Activated naive CD4-positive, alpha-beta T cell treated with anti-CD3 and anti-CD28 coated beads, Interleukin-2, amount 50 U/mL, for 16 hours (primary cell): ENCODE results near the gene SPACDR.

Experiments
- DNase-seq: peaks from one replicate; pipeline ENCODE4 v3.0.0-alpha.2; 2020

Gene SPACDR

DNA sequence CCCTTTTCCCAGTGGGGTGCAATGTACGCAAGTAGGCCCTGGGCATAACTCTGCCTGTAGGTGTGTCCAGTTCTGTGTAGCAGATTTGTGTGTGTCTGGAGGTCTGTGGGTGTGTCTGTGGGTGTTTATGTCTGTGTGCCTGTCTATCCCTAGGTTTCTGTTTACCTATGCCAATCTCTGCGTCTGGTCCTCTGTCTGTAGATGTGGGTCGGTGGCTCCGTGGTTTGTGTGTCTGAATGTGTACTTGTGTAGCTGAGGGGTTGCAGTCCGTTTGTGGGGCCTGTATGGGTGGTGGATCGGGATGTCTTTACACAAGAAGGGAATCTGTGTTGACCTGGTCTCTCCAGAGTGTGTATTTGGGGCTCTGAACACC lies 20.6 kb upstream of the SPACDR start:
- DNase-seq, result no peak

DNA sequence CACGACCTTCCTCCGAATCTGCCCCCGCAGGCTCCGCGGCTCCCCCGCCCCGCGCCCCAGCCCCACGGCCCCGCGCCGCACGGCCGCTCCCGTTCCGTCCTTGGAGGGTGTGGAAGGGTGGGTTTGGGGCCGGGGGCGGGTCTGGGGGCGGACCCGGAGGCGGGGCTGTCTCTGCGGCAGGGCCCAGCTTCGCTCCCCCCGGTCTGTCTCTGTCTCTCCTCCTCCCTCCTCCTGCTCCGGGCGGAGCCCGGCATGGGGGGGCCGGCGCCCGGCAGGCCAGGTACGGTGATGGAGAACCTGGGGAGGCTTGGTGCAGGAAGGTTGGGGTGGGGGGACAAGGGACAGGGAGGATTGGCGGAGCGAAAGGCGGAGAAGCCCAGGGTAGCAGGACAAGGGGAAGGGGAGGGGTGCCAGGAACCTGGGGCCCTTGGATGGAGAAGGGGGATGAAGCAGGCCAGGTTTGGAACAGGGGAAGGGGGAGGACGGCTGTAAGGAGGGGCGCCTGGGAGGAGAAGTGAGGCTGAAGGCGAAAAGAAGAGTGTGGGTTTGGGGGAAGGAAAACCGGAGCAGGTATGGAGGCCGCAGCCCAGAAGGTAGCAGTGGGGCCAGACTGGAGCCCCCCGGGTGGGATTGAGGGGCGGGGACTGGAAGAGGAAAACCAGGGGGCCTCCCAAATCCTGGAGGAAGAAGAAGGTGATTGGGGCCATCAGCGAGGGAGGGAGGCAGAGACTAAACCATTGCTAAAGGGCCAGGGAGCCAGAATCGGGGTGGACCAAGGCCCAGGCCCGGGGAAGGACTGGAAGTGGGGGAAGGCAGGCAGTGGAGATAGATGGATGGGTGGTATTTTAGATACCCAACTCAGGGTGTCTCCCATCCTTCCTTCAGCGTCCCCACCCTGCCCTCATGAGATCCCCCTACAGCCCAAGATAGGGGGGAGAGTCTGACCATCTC lies 19.9 kb upstream of the SPACDR start, which contains the start of gene NYAP1:
Gene NYAP1 (plus strand): TSS at position 206 of the 951 bp plus-strand sequence. CDS start 1,385 bp downstream, outside the sequence.
- DNase-seq, result peak; percentile 49

DNA sequence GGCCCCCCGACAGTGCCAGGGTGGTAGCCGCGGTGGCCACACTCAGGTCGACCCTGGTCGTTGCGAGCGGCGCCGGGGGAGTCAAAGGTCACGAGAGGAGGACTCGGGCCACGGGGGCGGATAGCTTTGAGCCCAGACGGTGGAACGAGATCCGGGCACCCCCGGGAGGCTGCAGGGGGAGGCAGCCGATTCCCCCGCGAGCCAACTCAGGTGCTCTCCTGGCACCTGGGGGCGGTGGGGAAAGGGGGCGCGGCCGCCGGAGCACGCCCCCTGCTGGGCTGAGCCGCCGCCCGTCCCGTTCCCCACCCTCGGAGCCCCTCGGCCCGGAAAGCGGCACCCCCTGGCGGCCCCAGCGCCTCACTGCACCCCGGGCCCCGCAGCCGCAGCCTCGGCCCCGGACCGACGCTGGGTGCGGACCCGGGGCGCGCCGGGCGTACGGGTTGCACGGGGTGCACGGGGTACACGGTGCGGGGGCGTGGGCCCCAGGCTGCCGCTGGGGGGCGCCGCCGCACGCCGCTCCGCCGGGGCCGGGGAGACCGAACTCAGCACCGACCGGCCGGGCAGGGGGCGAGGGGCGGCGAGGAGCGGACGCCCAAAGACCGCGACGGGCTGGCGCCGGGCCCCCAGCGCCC lies 19.1 kb upstream of the SPACDR start:
- DNase-seq, result peak; percentile 84

DNA sequence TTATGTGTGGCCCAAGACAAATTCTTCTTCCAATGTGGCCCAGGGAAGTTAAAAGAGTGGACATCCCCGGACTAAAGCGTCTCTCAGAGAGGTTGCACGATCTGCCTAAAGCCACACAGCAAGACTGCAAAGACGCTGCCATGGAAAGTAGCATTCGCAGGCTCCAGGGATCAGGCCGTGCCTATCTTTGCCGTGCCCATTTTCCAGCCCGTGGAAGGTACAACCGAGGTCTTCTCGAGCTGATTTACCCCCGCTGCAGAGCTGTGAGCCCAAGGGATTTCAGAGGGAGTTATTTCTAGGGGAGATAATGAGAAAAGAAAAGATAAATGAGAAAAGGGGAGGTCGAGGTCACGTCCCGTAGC lies 18.6 kb upstream of the SPACDR start:
- DNase-seq, result no peak

DNA sequence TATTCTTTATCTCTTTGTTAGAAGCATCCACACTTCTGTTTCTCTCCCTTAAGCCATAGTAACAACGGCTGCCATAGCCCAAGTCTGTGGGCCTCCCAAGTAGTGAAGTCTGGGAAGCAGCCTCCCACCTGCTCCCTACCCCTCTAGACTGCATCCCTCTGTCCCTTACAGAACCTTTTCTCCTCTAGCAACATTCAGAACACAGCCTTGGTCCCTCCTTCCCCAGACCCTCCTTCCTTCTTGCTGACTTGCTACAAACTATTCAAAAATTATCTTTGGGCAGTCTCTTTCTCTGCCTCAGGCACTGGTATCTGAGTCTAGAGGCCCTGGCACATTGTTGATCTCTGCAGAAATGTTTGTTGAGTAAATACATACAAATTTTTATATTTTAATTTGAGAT lies 17.4 kb upstream of the SPACDR start:
- DNase-seq, result no peak

DNA sequence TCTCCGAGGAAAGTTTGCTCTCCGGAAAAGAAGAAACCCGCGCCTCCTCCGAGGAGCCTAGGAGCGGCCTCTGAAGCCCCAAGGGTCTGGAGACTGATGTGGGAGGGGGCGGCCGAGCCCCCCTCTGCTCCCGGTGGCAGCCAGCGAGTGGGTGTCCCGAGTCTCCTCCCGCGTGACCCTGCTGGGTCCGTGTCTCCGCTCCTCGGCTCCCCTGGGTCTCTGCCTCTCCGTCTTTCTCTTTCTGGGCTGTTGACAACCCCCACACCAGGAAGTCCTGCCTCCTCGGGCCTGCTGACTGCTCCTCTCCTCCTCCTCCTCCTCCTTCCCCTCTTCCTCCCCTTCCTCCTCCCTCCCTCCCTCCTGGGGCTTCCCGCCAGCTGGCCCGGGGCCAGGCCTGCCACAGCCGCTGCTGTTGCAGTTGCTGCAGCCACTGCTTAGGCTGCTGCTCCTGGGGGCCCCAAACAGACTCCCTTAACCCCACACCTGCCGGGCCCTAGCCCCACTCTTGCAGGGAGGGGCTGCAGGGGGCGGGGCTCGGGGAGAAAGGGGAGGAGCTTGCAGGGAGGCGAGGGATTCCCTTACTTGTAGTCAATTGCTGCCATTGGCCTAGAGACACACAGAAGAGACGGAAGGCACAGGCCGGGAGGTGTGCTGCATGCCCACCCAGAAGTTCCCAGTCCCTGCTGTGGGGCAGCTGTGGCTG lies 15.0 kb upstream of the SPACDR start, which contains the start of gene TSC22D4:
Gene TSC22D4 (minus strand): TSS at position 257 of the 703 bp plus-strand sequence. CDS start 1,176 bp downstream, outside the sequence.
- DNase-seq, result peak; percentile 86

DNA sequence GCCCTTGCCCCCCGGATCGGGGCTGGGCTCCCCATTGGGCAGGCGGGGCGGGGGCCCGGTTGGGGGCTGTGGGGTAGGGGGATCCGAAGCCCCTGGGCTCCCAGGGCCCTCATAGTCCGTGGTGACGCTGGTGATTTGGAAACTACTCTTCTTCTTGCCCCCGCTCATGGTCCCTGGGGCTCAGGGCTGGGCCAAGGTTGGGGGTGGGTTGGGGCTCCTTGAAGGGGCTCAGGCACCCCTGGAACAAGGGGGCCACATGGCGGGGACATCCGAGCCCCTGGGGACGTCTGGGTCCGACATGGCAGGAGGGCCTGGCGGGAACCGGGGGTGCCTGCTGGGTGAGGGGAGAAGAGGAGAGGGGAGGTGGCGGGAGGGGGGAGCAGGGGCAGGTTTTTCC lies 13.8 kb upstream of the SPACDR start:
- no peak for DNase-seq

DNA sequence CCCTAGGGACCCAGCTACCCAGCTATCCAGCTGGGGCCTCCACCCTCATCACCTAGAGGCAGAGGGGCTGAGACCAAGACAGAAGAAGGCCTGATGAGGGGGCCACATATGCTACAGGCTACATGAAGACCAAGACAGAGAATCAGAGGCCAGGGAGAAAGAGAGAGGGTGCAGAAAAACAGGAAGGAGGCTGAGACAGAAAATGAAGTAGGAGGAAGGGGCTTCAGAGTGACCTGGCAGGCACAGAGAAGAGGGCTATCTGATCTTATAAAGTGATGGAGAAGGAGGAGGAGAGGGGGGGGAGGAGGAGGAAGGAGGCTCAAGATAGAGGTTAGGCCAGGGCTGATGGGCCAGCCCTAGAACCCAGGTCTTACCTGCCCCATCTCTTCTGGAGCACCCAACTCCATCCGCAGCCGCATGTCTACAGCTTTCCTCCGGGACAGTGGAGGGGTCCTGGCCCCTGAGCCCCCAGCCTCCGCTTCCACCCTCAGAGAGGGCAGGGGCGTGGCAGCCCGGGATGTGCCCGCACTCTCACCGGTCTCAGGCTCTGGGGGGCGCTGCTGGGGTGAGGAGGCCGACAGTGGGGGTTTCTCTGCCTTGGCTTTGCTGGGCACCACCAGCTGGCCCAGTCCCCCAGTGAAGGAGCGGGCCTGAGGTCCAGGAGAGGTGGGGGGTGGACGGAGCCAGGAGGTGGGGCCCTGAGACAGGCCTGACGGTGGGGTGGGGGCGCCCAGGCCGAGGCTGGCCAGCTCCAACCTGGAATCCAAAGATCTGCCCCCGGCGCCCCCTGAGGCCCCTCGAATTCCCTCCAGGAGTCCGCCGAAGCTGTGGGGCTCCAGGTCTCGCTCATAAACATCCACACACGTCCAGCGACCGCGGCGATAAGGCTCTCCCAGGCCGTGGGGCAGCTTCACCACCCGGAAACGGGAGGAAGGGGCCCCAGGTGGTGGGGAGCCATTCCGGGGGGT lies 13.1 kb upstream of the SPACDR start:
- DNase-seq, result peak; percentile 53

DNA sequence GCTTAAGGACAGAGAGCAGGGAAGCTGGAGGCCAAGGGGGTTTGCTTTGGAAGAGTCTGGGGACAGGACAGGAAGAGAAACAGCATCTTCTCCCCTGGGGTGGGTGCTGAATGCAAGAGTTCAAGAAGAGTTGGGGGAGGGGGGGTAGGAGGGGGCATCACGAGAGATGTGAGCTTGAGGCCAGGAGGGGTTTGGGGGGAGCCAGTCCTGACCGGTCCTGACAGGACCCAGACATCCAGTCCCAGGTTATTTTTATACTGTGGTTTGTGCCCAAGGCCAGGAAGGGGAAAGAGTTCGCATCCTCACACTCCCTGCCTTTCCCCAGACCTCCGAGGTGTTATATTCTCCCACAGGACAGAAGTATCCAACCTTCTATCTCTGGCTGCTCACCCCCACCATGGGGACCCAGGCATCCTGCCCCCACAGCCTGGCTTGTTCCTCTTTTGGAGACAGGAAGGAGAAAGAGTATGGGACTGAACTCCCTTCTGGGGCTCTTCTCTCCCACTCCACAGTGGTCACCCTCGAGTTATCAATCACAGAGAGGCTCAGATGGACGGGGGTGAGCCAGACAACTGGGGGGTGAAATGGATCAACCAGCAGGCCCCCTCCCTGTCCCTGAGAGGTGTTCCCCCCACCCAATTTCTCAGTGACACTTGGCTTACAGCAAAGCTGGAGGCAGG lies 12.2 kb upstream of the SPACDR start:
- DNase-seq, result no peak

DNA sequence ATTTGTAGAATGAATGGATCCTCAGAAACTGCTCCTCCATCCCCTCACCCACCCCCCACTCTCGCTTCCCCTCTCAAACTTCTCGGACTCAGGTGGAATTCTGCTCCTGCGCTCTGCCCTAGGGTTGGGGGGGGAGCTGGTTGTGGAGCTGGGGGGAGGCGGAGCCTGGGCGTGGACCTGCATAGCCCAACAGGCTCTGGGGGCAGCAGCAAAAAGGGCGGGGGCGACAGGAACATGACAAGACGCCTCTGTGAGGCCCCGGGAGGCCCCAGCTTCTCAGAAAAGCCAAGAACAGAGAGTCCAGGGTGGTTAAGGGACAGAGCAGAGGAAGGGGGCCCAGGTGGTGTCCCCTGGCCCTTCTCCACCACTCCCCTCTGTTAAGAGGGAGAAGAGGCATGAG lies 11.5 kb upstream of the SPACDR start:
- DNase-seq, result peak; percentile 34

DNA sequence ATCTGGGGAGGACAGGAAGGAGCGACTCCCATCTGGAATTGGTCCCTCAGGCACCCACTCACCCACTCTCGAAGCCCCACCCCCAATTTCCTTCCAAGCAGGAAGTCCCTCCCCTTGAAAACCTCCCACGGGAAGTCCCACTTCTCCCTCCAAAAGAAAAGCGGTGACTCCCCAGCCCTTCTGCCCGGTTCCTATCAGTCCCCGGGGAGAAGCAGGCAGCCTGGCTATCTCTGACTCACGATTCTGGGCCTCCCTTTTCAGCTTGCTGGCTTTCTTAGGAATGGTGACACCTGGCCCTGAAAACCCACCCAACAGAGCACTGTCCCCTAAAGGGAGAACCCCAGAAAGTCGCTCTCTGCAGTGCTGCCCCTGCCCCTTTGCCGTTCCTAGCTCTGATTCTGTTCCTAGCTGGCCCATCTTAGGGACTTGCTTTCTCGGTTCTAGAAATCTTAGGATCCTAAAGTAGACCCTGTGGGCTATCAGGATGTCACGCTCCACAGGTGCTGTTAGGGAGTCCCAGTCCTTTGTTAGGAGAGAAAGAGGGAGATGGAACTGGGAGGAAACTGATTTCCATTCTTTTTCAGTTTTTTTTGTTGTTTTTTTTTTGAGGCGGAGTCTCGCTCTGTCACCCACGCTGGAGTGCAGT lies 8.9 kb upstream of the SPACDR start:
- no peak for DNase-seq

DNA sequence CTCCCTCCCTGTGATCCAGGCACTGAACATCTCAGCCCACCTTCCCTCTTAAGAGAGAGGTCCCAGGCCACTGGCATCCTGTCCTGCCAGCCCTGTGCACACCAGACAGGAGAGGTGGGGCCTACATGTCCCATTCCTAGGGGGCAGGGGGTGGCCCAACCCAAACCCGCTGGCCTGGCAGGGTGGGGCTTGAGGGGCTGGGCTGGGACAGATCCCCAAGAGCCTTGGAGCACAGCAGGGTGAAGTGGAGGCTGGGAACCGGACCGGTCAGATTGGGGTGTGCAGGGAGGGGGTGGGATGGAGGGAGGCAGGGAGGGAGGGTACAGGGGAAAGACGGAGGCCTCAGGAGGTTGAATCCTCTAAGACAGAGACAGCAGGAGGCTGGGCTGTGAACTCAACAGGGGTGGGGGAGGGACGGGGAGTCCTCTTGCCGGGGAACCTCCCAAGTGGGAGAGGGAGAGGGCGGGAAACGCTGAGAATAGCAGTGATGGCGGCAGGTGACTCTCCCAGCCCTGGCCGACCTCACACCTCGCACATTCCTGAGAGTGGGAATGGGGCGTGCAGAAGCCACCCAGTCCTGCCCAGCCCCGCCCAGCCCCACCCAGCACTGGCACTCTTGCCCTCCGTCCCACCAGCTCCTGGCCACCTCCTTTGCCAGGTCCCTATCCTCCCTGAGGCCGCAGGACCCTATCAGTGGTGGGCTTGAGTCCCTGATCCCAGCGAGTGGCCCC lies 8.2 kb upstream of the SPACDR start:
- DNase-seq, result no peak

DNA sequence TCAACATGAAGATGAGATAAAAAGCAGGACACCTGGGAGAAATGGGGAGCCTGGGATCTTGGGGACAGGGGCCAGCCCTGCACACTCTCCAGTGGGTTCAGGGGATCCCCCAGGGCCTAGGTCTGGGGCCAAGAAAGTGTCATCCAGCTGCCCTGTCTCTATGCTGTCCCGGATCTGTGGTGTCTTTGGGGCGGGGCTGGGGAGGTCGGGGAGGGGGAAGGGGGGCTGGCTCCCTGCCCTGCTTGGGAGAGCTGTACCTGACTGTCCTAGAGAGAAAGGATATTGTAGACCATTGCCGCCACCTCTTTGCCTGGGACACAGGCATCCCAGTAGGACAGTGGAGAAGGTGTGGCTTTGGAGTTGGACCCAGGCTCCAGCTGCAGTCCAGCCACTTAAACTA lies 7.0 kb upstream of the SPACDR start:
- no peak for DNase-seq

DNA sequence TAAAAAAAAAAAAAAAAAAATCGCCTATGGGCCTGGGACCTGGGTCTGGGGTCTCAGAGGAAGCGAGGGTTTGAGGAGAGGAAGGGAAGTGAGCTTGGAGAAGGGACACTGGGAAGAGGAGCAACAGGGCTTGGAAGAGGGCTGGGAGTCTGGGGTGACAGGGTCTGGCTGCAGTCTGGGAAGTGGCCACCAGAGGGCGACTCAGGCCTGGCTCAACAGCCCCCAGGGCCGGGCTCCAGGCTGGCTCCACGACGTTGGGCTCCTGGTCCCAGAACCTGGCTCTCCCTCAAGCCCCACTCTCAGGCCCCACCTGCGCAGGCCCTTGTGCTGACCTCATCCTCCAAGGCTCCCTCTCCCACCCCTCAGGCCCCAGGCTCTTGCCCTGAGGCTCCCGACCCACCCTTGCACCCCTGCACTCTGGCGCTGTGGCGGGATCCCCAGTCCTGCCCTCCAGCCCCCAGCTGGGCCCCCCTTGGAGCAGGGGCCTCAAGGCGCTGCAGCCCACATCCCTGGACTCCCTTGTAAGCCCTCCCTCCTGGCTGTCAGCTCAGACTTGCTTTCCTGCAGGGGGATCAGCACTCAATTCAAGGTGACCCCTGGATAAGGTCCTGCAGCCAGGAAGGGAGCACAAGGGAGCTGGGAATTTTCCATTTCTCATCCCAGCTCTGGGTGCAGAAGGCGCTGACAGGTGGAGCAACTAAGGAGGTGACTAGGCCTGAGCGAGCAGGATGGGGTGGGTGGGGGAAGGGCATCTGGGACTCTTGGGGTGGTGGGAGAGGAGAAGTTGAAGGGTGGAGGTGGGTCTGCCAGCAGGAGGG lies 5.4 kb upstream of the SPACDR start:
- DNase-seq, result peak; percentile 82

DNA sequence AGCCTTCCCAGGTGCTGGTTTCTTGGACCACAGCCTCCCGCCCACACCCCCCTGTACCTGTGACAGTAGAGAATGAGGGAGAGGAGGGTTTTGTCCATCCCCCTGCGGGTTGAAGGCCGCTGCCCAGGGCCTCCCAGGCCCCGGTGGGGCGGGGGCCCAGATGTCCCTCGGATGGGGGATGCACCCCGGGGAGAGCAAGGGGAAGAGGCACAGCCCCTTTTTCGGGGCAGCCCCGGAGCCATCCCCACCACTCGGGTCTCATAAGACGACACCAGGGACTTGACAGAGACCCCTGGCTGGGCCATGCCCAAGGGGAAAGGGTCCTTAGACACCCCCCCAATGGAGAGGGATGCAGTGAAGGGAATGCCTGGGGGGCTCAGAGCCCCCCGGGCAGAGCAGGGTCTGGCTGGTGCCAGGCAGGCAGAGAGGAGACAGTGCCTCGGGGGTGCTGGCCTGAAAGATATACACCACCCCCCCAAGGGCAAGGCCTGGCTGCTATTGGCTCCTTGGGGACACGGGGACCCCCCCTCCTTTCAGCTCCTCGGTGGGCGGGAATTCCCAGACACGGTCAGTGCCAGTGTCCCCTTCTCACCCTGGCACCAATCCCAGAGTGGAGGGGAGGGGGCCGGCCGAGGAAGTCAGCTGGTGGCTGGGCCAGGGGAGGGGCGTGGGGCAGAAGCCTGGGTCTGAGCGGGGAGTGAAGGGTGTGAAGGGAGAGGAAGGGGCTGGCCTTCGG lies 3.7 kb upstream of the SPACDR start:
- no peak for DNase-seq

DNA sequence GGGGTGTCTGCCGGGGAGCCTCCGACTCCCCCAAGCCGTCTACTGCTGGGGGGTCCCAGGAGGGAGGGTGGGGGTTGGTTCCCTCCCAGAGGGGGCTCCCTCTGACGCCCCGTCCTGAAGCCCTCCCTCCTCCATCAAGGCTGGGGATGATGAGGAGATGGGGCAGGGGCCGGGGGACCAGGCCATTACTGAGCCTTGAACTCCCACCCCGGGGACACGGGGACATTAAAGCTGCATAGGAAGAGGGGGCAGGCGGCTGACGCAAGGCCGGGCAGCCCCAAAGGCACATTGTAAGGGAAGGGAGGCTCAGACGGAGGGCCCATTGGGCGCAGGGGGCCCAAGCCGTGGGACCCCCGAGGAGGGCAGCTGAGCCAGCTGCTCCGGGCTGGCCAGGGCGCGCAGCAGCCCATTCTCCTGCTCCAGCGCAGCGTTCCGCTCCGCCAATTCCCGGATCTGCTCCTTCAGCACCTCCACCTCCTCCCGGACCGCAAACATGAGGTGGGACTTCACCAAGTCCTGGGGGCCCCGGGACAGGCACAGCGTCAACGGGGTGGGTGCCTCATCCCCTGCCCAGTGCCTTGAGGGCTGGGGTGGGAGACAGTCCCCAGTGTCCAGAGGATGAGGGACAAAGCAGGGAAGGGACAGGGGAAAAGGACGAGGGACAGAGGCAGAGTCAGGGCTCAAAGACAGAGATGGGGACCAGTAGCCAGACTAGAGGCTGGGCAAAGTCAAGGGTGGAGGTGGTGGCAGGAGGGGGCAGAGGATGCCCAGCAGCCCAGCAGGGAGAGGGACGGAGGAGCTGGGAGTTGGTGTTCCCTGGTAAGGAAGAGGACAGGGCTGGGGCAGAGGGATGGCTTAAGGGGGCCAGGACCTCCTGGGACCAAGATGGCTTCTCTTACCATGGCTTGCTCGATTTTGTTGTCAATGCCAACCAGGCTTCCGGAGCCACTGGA lies 2.9 kb upstream of the SPACDR start:
- no peak for DNase-seq

DNA sequence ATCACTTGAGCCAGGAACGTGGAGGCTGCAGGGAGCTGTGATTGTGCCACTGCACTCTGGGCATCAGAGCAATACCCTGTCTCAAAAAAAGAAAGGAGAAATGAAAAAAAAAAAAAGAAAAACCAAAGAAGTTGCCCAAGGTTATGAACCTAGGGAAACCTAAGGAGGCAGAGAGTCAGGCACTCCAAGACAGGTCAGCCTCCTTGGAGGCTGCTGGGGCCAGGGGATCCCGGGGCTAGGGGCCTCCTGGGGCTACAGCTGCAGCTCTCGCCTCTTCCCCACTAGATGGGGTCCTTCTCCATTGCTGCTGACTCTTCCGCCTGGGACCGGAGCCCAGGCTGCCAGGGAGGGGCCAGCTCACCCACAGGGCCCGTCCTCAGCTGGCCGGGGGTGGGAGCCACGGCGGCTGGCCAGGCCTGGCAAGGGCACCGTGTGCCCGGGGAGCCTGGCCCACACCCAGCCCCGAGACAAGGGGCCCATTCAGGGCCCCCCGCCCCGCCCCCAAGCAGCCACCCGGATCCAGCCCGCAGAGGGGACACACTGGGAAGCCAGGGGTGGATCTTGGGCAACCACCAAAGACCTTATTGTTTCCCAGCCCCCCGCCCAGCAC lies 1.7 kb upstream of the SPACDR start:
- no peak for DNase-seq
